ENCODE data around the gene STAG3.

GRCh38 chr7:100257017-100257416 is 79.3 kb downstream of the STAG3 start:
- TF ChIP-seq ESRRG (CRISPR knock-in tag; IDR thresholded peaks at IDR 0.05) = no peak
- no peak for TF ChIP-seq PPARA (CRISPR knock-in tag; IDR thresholded peaks at IDR 0.05; ENCODE audit: borderline replicate concordance)
- TF ChIP-seq ARNTL (CRISPR knock-in tag; IDR thresholded peaks at IDR 0.05; ENCODE audit: borderline replicate concordance, low read depth) = no peak
- TF ChIP-seq CSRNP3 (CRISPR knock-in tag; IDR thresholded peaks at IDR 0.05) = no peak
- TF ChIP-seq ZNF565 (CRISPR knock-in tag; conservative IDR thresholded peaks at IDR 0.05; ENCODE audit: low read depth) = no peak
- TF ChIP-seq TCF4 (CRISPR knock-in tag; IDR thresholded peaks at IDR 0.05; ENCODE audit: borderline replicate concordance) = no peak
- TF ChIP-seq ZFP3 (CRISPR knock-in tag; IDR thresholded peaks at IDR 0.05) = no peak
- no peak for TF ChIP-seq ISL1 (CRISPR knock-in tag; IDR thresholded peaks at IDR 0.05)
